ENCODE measurements around the gene FAM53B.

The FAM53B gene

GRCh38 chr10:124652200-124652599 is 92.0 kb downstream of the FAM53B start:
- no peak for TF ChIP-seq JUND (IDR thresholded peaks at IDR 0.05; ENCODE audit: low read depth)
- in situ Hi-C loops (cut with HindIII; ENCODE audit: low pct_unique_long_range_greater_than_20kb, low sequenced_read_pairs) = no loop called here
- DNase-seq (ENCODE audit: low read depth in 1 of 2, low spot score in 1 of 2) = no peak

GRCh38 chr10:124651402-124651891 is 92.7 kb downstream of the FAM53B start:
- in situ Hi-C loops (cut with HindIII; ENCODE audit: low pct_unique_long_range_greater_than_20kb, low sequenced_read_pairs) = no loop called here
- no peak for TF ChIP-seq JUND (IDR thresholded peaks at IDR 0.05; ENCODE audit: low read depth)
- no peak for DNase-seq (ENCODE audit: low read depth in 1 of 2, low spot score in 1 of 2)

GRCh38 chr10:124650820-124651401 is 93.3 kb downstream of the FAM53B start:
- in situ Hi-C loops (cut with HindIII; ENCODE audit: low pct_unique_long_range_greater_than_20kb, low sequenced_read_pairs) = no loop called here
- no peak for TF ChIP-seq JUND (IDR thresholded peaks at IDR 0.05; ENCODE audit: low read depth)
- no peak for DNase-seq (ENCODE audit: low read depth in 1 of 2, low spot score in 1 of 2)

GRCh38 chr10:124650263-124650662 is 93.9 kb downstream of the FAM53B start:
- no peak for DNase-seq (ENCODE audit: low read depth in 1 of 2, low spot score in 1 of 2)
- TF ChIP-seq JUND (IDR thresholded peaks at IDR 0.05; ENCODE audit: low read depth) = no peak
- in situ Hi-C loops (cut with HindIII; ENCODE audit: low pct_unique_long_range_greater_than_20kb, low sequenced_read_pairs) = no loop called here

- in situ Hi-C loops (cut with HindIII; ENCODE audit: low pct_unique_long_range_greater_than_20kb, low sequenced_read_pairs) = no loop called here
- TF ChIP-seq JUND (IDR thresholded peaks at IDR 0.05; ENCODE audit: low read depth) = no peak
- DNase-seq (ENCODE audit: low read depth in 1 of 2, low spot score in 1 of 2) = no peak
These were observed 95.0 kb downstream of the FAM53B start for GRCh38 chr10:124649214-124649613.

GRCh38 chr10:124648738-124649137 is 95.4 kb downstream of the FAM53B start:
- DNase-seq (ENCODE audit: low read depth in 1 of 2, low spot score in 1 of 2) = no peak
- in situ Hi-C loops (cut with HindIII; ENCODE audit: low pct_unique_long_range_greater_than_20kb, low sequenced_read_pairs) = no loop called here
- no peak for TF ChIP-seq JUND (IDR thresholded peaks at IDR 0.05; ENCODE audit: low read depth)

- no peak for TF ChIP-seq JUND (IDR thresholded peaks at IDR 0.05; ENCODE audit: low read depth)
- no peak for DNase-seq (ENCODE audit: low read depth in 1 of 2, low spot score in 1 of 2)
- in situ Hi-C loops (cut with HindIII; ENCODE audit: low pct_unique_long_range_greater_than_20kb, low sequenced_read_pairs) = no loop called here
These were observed 96.1 kb downstream of the FAM53B start for GRCh38 chr10:124648131-124648475.

GRCh38 chr10:124647421-124648130 is 96.6 kb downstream of the FAM53B start:
- in situ Hi-C loops (cut with HindIII; ENCODE audit: low pct_unique_long_range_greater_than_20kb, low sequenced_read_pairs) = no loop called here
- no peak for TF ChIP-seq JUND (IDR thresholded peaks at IDR 0.05; ENCODE audit: low read depth)
- DNase-seq (ENCODE audit: low read depth in 1 of 2, low spot score in 1 of 2) = no peak

GRCh38 chr10:124646483-124647352 is 97.5 kb downstream of the FAM53B start:
- no peak for DNase-seq (ENCODE audit: low read depth in 1 of 2, low spot score in 1 of 2)
- no peak for TF ChIP-seq JUND (IDR thresholded peaks at IDR 0.05; ENCODE audit: low read depth)
- in situ Hi-C loops (cut with HindIII; ENCODE audit: low pct_unique_long_range_greater_than_20kb, low sequenced_read_pairs) = no loop called here

GRCh38 chr10:124645467-124646095 is 98.6 kb downstream of the FAM53B start:
- in situ Hi-C loops (cut with HindIII; ENCODE audit: low pct_unique_long_range_greater_than_20kb, low sequenced_read_pairs) = no loop called here
- TF ChIP-seq JUND (IDR thresholded peaks at IDR 0.05; ENCODE audit: low read depth) = no peak
- DNase-seq (ENCODE audit: low read depth in 1 of 2, low spot score in 1 of 2) = no peak

- in situ Hi-C loops (cut with HindIII; ENCODE audit: low pct_unique_long_range_greater_than_20kb, low sequenced_read_pairs) = no loop called here
- TF ChIP-seq JUND (IDR thresholded peaks at IDR 0.05; ENCODE audit: low read depth) = no peak
- no peak for DNase-seq (ENCODE audit: low read depth in 1 of 2, low spot score in 1 of 2)
These were observed 99.3 kb downstream of the FAM53B start for GRCh38 chr10:124644771-124645415.

- TF ChIP-seq JUND (IDR thresholded peaks at IDR 0.05; ENCODE audit: low read depth) = no peak
- in situ Hi-C loops (cut with HindIII; ENCODE audit: low pct_unique_long_range_greater_than_20kb, low sequenced_read_pairs) = no loop called here
- no peak for DNase-seq (ENCODE audit: low read depth in 1 of 2, low spot score in 1 of 2)
These were observed 99.9 kb downstream of the FAM53B start for GRCh38 chr10:124644236-124644635.
